Vagina (tissue), 2 donors: ENCODE data around the gene MLN. TPM values are rescaled to one million over a fixed set of nuclear protein-coding genes. Genes with fewer than 3 reads are reported as not detected.

Source experiments
- DNase-seq, 2 donors: peaks; one replicate each; pipeline ENCODE4 v3.0.0-alpha.2; 2017; ENCODE audit errors: extremely low spot score in 2 of 2
- H3K27ac ChIP-seq: fragments of 200-600 bp; sonication (generic); one replicate; pipeline ENCODE4 v1.5.1; 2019
- H3K27me3 ChIP-seq: fragments of 200-600 bp; sonication (generic); one replicate; pipeline ENCODE4 v1.5.1; 2019
- H3K36me3 ChIP-seq, 2 donors: fragments of 200-600 bp; sonication (generic); one replicate each; pipeline ENCODE4 v1.5.1; 2017 to 2019
- H3K4me1 ChIP-seq: fragments of 200-600 bp; sonication (generic); one replicate; pipeline ENCODE4 v1.5.1; 2019
- H3K4me3 ChIP-seq, 2 donors: fragments of 200-600 bp; sonication (generic); 1 replicate in 1 of 2; 2 replicates in 1 of 2; pipeline ENCODE4 v1.5.1; 2016 to 2019
- H3K9me3 ChIP-seq: fragments of 200-600 bp; sonication (generic); one replicate; pipeline ENCODE4 v1.5.1; 2019
- POLR2A ChIP-seq, 2 donors: fragments of 450-650 bp; IDR thresholded peaks; one replicate each; pipeline ENCODE4 v1.6.1; 2017; ENCODE audit warnings: antibody characterized with exemption in 2 of 2, mild to moderate bottlenecking in 2 of 2, moderate library complexity in 2 of 2
- POLR2AphosphoS5 ChIP-seq, 2 donors: sonication (generic); formaldehyde crosslinking; IDR thresholded peaks; one replicate each; pipeline ENCODE4 v1.9.0; 2017; ENCODE audit warnings: antibody characterized with exemption in 2 of 2, mild to moderate bottlenecking in 2 of 2, low read depth in 1 of 2; ENCODE audit not compliant: insufficient read depth in 1 of 2
- intact Hi-C: fragments of 100-400 bp; cut with DNase I; formaldehyde crosslinking; loops from one replicate; pipeline ENCODE4 v1.15.1; 2023
- total RNA-seq: library from RNA; depleted of rRNA; stranded (reverse); fragments of >200 nt; gene quantifications from one replicate; pipeline ENCODE4 v1.2.3, GENCODE V29; 2016
- TF ChIP-seq, protein P1 (sequence below), 3 experiments: fragments of 450-650 bp in 2 of 3; fragments of 200-600 bp in 1 of 3; sonication (generic) in 1 of 3; IDR thresholded peaks; one replicate each; pipeline ENCODE4 v1.5.1; 2017 to 2019; ENCODE audit warnings: antibody characterized with exemption in 3 of 3, mild to moderate bottlenecking in 2 of 3, moderate library complexity in 2 of 3

MLN gene
- total RNA-seq, 1 donor from 2014 or later, result not detected

- Histone ChIP-seq H3K27ac (no peak overlapping the region), H3K27me3 (no peaks in the 10 kb centered on the region), H3K4me3 (no peak overlapping the region), H3K4me1 (no peaks in the 10 kb centered on the region), H3K9me3 (no peaks in the 10 kb centered on the region), H3K36me3 (no peaks in the 10 kb centered on the region)
- intact Hi-C loops, result no loop called here
- TF ChIP-seq POLR2AphosphoS5 (IDR thresholded peaks at IDR 0.05; ENCODE audit: insufficient read depth in 1 of 2, low read depth in 1 of 2) (no peak), POLR2A (IDR thresholded peaks at IDR 0.05) (no peak)
- TF ChIP-seq, protein P1, sequence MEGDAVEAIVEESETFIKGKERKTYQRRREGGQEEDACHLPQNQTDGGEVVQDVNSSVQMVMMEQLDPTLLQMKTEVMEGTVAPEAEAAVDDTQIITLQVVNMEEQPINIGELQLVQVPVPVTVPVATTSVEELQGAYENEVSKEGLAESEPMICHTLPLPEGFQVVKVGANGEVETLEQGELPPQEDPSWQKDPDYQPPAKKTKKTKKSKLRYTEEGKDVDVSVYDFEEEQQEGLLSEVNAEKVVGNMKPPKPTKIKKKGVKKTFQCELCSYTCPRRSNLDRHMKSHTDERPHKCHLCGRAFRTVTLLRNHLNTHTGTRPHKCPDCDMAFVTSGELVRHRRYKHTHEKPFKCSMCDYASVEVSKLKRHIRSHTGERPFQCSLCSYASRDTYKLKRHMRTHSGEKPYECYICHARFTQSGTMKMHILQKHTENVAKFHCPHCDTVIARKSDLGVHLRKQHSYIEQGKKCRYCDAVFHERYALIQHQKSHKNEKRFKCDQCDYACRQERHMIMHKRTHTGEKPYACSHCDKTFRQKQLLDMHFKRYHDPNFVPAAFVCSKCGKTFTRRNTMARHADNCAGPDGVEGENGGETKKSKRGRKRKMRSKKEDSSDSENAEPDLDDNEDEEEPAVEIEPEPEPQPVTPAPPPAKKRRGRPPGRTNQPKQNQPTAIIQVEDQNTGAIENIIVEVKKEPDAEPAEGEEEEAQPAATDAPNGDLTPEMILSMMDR (IDR thresholded peaks at IDR 0.05), result no peak
- DNase-seq, result no peak
Measured at GRCh38 chr6:33824461-33825154, 20.8 kb upstream of the MLN start.

- intact Hi-C loops, result no loop called here
- H3K9me3 ChIP-seq, result no peaks in the 10 kb centered on the region
- no peaks in the 10 kb centered on the region for H3K36me3 ChIP-seq
- no peak overlapping the region for H3K27ac ChIP-seq
- no peaks in the 10 kb centered on the region for H3K4me1 ChIP-seq
- no peaks in the 10 kb centered on the region for H3K27me3 ChIP-seq
- no peak for DNase-seq
- H3K4me3 ChIP-seq, result no peak overlapping the region
- TF ChIP-seq POLR2AphosphoS5 (IDR thresholded peaks at IDR 0.05; ENCODE audit: insufficient read depth in 1 of 2, low read depth in 1 of 2), result no peak
- TF ChIP-seq, protein P1 (IDR thresholded peaks at IDR 0.05), result no peak
- no peak for TF ChIP-seq POLR2A (IDR thresholded peaks at IDR 0.05)
Measured at GRCh38 chr6:33823806-33824205, 20.0 kb upstream of the MLN start.

DNA sequence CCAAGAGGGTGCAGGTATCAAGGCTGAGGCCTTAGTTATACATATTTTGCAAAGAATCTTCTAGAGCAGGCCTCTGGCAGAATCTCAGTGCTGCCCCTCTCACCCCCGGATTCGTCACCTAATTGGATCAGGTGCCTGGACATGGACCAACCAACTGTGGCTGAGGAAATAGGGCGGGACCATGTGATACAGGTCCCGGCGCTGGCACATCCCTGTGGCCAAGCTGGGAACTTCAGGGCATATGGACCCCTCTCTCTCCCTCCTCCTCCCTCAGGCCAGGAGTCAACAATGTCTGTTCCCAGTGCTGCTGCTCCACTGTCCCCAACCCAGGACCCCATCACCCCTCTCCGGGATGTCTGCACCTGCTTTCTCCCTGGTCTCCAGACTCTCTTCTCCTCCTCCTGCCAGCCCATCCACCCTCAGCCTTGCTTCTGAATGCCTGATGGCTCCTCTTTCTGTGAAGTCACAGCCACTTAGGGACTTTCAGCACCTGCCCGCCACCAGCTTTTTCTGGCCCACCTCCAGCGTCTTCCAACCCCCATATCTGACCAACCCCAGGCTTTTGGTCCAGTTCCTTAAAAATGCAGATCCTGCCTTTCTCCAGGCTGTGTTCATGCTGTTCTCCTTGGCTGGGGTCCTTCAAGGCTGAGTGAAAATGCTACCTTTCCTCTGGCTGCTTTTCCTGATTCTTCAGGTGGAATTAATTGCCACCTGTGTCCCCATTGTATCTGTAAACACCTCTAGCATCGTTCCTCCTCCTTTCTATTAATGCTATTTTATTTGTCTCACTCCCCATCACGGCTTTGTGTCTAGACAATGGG is 19.0 kb upstream of the MLN start:
- Histone ChIP-seq H3K4me3 (no peak overlapping the region), H3K27ac (no peak overlapping the region), H3K9me3 (no peaks in the 10 kb centered on the region), H3K27me3 (no peaks in the 10 kb centered on the region), H3K4me1 (no peaks in the 10 kb centered on the region), H3K36me3 (no peaks in the 10 kb centered on the region)
- TF ChIP-seq, protein P1 (IDR thresholded peaks at IDR 0.05), result no peak
- TF ChIP-seq POLR2A (IDR thresholded peaks at IDR 0.05) (no peak), POLR2AphosphoS5 (IDR thresholded peaks at IDR 0.05; ENCODE audit: insufficient read depth in 1 of 2, low read depth in 1 of 2) (no peak)
- intact Hi-C loops, result no loop called here
- no peak for DNase-seq

DNA sequence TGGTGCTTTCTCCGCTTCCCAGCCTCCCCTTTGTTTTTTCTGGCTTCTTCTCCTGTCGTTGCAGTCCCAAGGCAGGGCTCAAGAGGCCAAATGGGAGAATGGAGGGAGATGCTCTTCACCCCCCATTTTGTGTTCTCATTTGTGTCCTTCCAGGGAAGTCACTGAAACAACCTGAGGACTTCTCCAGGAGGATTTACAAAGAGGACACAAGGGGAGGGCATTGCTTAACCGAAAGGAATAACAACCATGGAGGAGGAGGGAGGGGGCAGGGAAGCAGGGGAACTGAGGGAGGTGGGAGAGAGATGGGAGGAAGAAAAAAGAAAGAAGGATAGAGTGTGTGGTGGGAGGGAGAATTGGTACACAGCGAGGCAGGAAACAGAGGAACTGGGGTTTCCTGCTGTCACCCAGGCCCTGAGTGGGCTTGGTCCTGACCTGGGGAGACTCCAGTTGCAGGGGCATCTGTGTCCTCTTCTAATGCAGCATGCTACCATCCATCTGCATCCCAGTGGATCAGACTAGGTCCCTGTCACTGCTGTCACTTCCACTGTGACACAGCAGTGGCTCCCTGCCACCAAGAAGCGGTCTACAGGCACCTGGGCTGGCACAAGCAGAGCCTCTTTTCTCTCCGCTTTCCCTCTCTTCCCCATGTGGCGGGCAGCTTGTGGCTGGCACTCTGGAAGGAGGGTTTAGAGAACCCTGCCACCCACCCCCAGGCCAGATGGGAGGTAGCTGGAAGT is 17.1 kb upstream of the MLN start:
- no peaks in the 10 kb centered on the region for H3K9me3 ChIP-seq
- intact Hi-C loops, result no loop called here
- no peak for DNase-seq
- TF ChIP-seq POLR2AphosphoS5 (IDR thresholded peaks at IDR 0.05; ENCODE audit: insufficient read depth in 1 of 2, low read depth in 1 of 2), result no peak
- TF ChIP-seq POLR2A (IDR thresholded peaks at IDR 0.05), result no peak
- no peak overlapping the region for H3K4me3 ChIP-seq
- H3K27ac ChIP-seq, result no peak overlapping the region
- H3K4me1 ChIP-seq, result no peaks in the 10 kb centered on the region
- no peaks in the 10 kb centered on the region for H3K36me3 ChIP-seq
- no peaks in the 10 kb centered on the region for H3K27me3 ChIP-seq

GRCh38 chr6:33820243-33820642 is 16.4 kb upstream of the MLN start:
- no peaks in the 10 kb centered on the region for H3K27me3 ChIP-seq
- no peaks in the 10 kb centered on the region for H3K4me1 ChIP-seq
- intact Hi-C loops, result no loop called here
- H3K36me3 ChIP-seq, result no peaks in the 10 kb centered on the region
- no peak for DNase-seq
- no peak overlapping the region for H3K27ac ChIP-seq
- no peaks in the 10 kb centered on the region for H3K9me3 ChIP-seq
- TF ChIP-seq, protein P1 (IDR thresholded peaks at IDR 0.05), result no peak
- TF ChIP-seq POLR2AphosphoS5 (IDR thresholded peaks at IDR 0.05; ENCODE audit: insufficient read depth in 1 of 2, low read depth in 1 of 2) (no peak), POLR2A (IDR thresholded peaks at IDR 0.05) (no peak)
- H3K4me3 ChIP-seq, result no peak overlapping the region
